SK-MEL-5 (cell line): ENCODE results near the gene ELOVL2. TPM values are rescaled to one million over a fixed set of nuclear protein-coding genes. Genes with fewer than 3 reads are reported as not detected.
A peak's percentile ranks its signal among the peaks of the same experiment; 100 is the strongest.

ENCODE experiments used
- DNase-seq: peaks from one replicate; pipeline ENCODE4 v3.0.0-alpha.2; 2016; ENCODE audit warnings: low read depth, low spot score
- in situ Hi-C: cut with HindIII; loops from 2 replicates; pipeline ENCODE4 v1.10.0; 2016; ENCODE audit warnings: low sequenced_read_pairs, high pct_unique_total_duplicates, low pct_unique_long_range_greater_than_20kb
- total RNA-seq: library from RNA; depleted of rRNA; stranded (reverse); fragments of >200 nt; shearing (Covaris generic); gene quantifications from 2 replicates; pipeline ENCODE4 v1.2.3, GENCODE V29; 2014

ELOVL2 gene
- total RNA-seq, 1 experiment from 2014 or later = 30.4 TPM

- DNase-seq = no peak
- in situ Hi-C loops = no loop called here
These were observed 73.4 kb downstream of the ELOVL2 start for GRCh38 chr6:10970731-10971130.

GRCh38 chr6:10968776-10969175 lies 75.3 kb downstream of the ELOVL2 start:
- in situ Hi-C loops = loop anchor here (10.0 kb wide), 1 partner anchor 76 kb away; the partner anchor contains the start of gene ELOVL2

GRCh38 chr6:10964684-10965083 lies 79.4 kb downstream of the ELOVL2 start:
- no peak for DNase-seq
- in situ Hi-C loops = loop anchor here (10.0 kb wide), 1 partner anchor 80 kb away; the partner anchor contains the start of gene ELOVL2

More at GRCh38 chr6:10968776-10969175, 75.3 kb downstream of the ELOVL2 start:
- no peak for DNase-seq

- in situ Hi-C loops = loop anchor here (10.0 kb wide), 1 partner anchor 82 kb away; the partner anchor contains the start of gene ELOVL2
- no peak for DNase-seq
These were observed 81.0 kb downstream of the ELOVL2 start for GRCh38 chr6:10963113-10963512.

DNA sequence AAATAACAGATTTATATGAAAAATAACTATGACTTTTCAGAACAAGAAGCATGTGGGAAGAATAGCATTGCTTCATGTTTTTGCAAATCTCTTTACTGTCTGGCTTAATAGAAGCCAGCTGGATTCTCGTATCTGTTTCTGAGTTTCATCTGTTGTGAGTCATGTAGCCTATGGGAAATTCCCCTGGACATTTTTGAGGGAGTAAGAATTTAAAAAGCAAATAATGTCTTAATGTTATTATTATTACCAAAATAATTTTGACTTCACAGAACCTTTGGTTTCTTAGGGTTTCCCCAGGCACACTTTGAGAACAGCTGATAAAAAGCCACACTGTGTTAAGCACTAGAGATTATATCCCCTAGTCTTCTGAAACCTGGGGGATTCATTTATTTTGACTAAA lies 81.4 kb downstream of the ELOVL2 start:
- no peak for DNase-seq
- in situ Hi-C loops = loop anchor here (10.0 kb wide), 1 partner anchor 82 kb away; the partner anchor contains the start of gene ELOVL2

- no peak for DNase-seq
- in situ Hi-C loops = loop anchor here (10.0 kb wide), 1 partner anchor 83 kb away; the partner anchor contains the start of gene ELOVL2
These were observed 82.3 kb downstream of the ELOVL2 start for GRCh38 chr6:10961837-10962236.

DNA sequence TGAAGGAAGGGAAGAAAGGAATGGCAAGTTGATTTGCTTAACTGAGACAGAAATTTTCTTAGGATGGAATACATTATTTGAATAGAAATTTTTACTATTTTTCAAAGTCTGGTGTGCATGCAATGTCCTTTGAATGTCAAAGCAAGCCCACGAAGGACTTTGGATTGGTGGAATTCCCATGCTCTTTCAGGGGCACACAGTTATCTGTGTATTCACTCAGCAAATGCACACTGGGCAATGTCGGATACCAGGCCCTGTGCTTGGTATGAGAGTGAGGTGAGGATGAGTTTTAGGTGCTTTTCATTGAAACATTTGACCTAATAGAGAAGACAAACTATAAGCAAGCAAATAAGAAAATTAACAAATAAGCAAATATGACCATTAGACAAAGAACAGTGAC lies 83.9 kb downstream of the ELOVL2 start:
- in situ Hi-C loops = loop anchor here (10.0 kb wide), 1 partner anchor 85 kb away; the partner anchor contains the start of gene ELOVL2
- no peak for DNase-seq

DNA sequence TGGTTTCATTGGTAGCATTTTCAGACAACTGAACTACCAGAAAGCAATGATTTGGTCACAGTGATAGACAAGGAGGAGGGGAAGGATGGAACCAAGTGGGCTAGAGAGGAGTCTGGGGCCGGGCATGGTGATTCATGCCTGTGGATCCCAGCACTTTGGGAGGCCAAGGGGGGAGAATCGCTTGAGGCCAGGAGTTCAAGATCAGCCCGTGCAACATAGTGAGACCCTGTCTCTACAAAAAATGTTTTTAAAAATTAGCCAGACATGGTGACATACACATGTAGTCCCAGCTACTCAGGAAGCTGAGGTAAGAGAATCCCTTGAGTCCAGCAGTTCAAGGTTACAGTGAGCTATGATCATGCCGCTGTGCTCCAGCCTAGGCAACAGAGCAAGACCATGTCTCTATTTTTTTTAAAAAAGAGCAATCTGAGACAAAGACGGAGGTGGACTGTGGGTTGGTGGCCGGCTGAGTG lies 86.7 kb downstream of the ELOVL2 start:
- in situ Hi-C loops = loop anchor here (10.0 kb wide), 1 partner anchor 107 kb away; no protein-coding TSS in a partner anchor

DNA sequence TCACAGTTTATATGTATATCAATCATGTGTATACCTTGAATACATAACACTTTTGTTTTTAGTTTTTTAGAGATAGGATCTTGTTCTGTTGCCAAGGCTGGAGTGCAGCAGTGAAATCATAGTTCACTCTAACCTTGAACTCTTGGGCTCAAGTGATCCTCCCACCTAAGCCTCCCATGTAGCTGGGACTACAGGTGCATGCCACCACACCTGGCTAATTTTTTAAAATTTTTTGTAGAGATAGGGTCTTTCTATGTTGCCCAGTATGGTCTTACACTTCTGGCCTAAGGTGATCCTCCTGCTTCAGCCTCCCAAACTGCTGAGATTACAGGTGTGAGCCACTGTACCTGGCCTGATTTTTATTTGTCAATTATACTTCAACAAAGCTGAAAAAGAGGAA lies 87.3 kb downstream of the ELOVL2 start:
- in situ Hi-C loops = loop anchor here (10.0 kb wide), 1 partner anchor 108 kb away; no protein-coding TSS in a partner anchor
- DNase-seq = no peak

More for the DNA sequence above, 86.7 kb downstream of the ELOVL2 start:
- no peak for DNase-seq

GRCh38 chr6:10954590-10955010 lies 89.5 kb downstream of the ELOVL2 start:
- in situ Hi-C loops = loop anchor here (10.0 kb wide), 1 partner anchor 110 kb away; no protein-coding TSS in a partner anchor

DNA sequence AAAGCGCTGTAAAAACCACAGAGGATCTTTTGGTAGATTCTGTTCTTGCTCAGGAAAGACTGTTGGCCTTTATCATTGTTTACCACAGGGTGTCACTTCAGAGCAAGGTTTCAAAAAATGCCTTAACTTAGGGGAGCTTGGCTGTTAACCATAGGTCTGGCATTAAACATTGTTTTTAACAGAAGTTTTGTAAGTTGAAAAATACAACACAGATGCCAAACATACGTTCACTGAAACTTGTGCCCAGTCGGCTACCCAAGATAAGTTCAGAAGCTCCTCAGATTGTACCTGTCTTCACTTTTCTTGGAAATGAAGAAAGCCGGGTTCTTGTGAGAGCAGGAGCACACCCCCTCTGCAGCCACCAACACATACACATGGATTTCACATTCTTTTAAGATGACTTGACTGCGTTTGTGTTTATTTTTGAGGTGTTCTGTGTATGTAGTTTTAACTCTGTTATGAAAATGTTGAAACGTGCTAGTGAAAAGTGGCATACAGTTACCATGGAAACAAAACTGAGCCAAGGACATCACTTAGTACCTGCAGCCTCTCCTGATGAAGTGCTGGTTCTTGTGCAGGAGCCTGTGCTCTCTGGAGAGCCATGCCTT lies 92.3 kb downstream of the ELOVL2 start:
- in situ Hi-C loops = loop anchor here (10.0 kb wide), 1 partner anchor 113 kb away; no protein-coding TSS in a partner anchor
- DNase-seq = peak; percentile 80

More at GRCh38 chr6:10954590-10955010, 89.5 kb downstream of the ELOVL2 start:
- peak; percentile 94 for DNase-seq

DNA sequence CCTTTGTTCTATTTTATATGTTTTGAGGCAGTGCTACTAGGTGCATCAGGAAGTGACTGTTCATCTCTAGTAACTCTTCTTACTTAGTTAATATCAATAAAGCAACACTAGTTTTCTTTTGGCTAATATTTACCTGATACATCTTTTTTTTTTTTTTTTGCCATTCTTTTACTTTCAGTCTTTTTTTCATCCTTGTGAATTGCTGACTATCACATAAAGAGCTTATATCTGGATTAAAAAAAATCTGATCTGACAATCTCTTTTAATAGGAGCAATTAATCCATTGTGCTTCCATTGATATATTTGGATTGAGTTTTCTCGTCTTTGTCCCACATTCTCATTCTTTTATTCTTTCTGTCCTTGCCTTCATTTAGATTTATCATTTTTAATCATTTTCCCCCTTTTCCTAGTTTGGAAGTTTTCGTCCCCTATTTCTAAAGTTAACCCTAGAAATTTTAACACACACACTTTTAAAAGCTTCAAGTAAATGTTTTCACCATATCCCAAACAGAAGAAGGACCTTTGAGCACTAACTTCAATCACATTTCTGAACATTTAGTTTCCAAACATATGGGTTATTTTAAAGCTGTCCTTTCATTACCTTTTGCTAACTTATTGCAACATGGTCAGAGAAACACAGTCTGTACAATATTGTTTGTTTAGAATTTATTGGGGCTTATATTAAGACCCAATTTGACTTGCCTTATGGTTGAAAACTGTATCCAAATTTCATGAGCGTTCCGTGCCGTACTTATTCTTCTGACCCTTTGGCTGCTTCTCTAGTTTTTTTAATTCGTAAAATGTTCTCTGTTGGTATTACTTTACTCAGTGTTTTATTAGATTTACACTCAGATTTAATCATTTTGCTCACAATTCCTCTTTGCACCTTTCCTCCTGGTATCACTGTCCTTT lies 94.3 kb downstream of the ELOVL2 start:
- in situ Hi-C loops = loop anchor here (10.0 kb wide), 1 partner anchor 115 kb away; no protein-coding TSS in a partner anchor
- no peak for DNase-seq

DNA sequence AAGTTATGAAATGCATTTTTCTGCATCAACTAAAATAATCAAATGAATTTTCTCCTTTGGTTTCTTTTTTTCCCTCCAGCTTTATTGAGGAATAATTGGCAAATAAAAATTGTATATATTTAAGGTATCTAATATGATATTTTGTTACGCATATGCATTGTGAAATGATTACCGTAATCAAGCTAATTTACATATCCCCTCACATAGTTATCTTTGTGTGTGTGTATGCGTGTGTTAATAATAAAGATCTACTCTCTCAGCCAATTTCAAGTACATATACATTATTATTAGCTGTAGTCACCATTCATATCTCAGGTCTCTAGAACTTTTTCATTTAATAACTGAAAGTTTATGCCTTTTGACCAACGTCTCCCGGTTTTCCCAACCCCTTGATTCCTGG lies 96.1 kb downstream of the ELOVL2 start:
- in situ Hi-C loops = no loop called here
- no peak for DNase-seq

- in situ Hi-C loops = no loop called here
- no peak for DNase-seq
These were observed 98.3 kb downstream of the ELOVL2 start for GRCh38 chr6:10945845-10946244.

- no peak for DNase-seq
These were observed 104.3 kb downstream of the ELOVL2 start for GRCh38 chr6:10939840-10940239.

GRCh38 chr6:10933126-10933525 lies 111.0 kb downstream of the ELOVL2 start:
- DNase-seq = no peak
- in situ Hi-C loops = no loop called here

More at GRCh38 chr6:10939840-10940239, 104.3 kb downstream of the ELOVL2 start:
- in situ Hi-C loops = no loop called here
